Cerebellar nuclear complex (tissue), 1 donor: ENCODE results near the gene TPPP3.

Experiments used
- DNase-seq, 2 experiments: peaks; one replicate each; lab custom pipeline; 2025; lab: John Stamatoyannopoulos, UW

Gene TPPP3

DNA sequence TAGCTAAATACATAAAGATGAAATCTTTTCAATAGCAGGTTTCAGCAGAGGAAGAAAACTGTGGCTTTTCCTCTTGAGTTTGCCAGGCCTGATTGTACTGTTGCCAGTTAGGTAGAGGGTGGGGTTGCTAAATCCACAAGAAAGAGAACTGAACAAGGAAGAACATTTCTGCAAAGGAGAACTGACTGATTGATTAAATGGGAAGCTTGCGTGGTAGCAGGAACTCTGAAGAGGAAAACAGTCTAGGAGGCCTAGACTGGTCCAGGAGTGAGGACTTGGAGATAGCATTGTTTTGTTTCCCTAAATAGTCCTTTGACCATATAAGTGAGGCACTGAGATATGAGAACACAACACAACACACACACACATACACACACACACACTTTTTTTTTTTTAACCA is 47.9 kb downstream of the TPPP3 start:
- no peak for DNase-seq

DNA sequence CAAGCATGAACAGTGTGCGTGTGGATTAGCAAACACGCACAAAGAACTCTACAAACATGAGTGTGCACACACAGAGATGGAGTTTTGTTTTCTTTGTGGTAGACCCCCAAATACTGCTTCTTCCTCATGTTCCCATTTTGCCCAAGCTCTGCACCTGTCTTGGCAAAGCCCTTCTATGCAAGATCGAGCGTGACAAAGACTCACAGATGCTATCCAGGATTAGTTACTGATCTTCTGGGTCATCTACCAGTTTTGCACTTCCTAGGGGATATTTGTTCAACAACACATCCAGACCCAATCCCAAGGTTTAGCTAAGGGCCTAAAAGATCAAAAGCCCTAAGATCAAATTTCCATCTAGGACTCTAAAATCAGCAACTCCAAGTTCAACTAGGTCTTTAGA is 50.7 kb downstream of the TPPP3 start:
- DNase-seq: no peak

DNA sequence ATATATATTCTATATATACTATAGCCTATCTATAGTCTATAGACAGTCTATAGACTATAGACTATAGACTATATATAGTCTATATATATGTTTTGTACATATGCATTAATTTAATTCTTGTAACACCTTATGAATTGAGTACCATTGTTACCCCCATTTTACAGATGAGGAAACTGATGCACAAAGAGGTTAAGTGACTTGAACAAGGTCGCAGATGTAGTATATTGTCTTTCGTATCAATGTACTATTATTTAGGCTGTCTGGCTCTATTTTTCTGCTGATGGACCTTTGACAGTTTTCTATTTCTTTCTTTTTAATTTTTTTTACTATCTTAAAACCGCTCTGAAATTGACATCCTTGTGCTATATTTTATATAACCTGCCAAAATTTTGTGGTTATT is 52.0 kb downstream of the TPPP3 start:
- DNase-seq: no peak
